HG03060 (cell line): Measurements from ENCODE around the gene PHLDA2.
"Not testable (repeated sequence)": the region's sequence is repeated elsewhere in the genome, so short reads cannot be mapped to it uniquely, and the experiment has no call there.

Experiments used
- ATAC-seq: cut with Tn5 transposase; IDR thresholded peaks from one replicate; pipeline ENCODE4 v1.9.1; 2021; ENCODE audit warnings: low read depth, moderate number of reproducible peaks; ENCODE audit not compliant: unreplicated experiment

PHLDA2 gene

GRCh38 chr11:2945757-2946287 is 16.6 kb upstream of the PHLDA2 start:
- no peak for ATAC-seq

GRCh38 chr11:2945031-2945756 is 16.0 kb upstream of the PHLDA2 start:
- no peak for ATAC-seq

GRCh38 chr11:2944530-2944929 is 15.3 kb upstream of the PHLDA2 start:
- ATAC-seq = no peak

- no peak for ATAC-seq
These were observed 14.5 kb upstream of the PHLDA2 start for GRCh38 chr11:2943711-2944118.

GRCh38 chr11:2942872-2943710 is 13.9 kb upstream of the PHLDA2 start:
- ATAC-seq = no peak

GRCh38 chr11:2942447-2942846 is 13.2 kb upstream of the PHLDA2 start:
- no peak for ATAC-seq

- ATAC-seq = no peak
These were observed 12.0 kb upstream of the PHLDA2 start for GRCh38 chr11:2940921-2941821.

- no peak for ATAC-seq
These were observed 11.1 kb upstream of the PHLDA2 start for GRCh38 chr11:2940147-2940920.

GRCh38 chr11:2938458-2939418 is 9.5 kb upstream of the PHLDA2 start:
- not testable (repeated sequence) for ATAC-seq

- ATAC-seq = not testable (repeated sequence)
These were observed 8.6 kb upstream of the PHLDA2 start for GRCh38 chr11:2937641-2938457.

GRCh38 chr11:2934611-2935239 is 5.5 kb upstream of the PHLDA2 start:
- ATAC-seq = no peak

- ATAC-seq = no peak
These were observed 4.9 kb upstream of the PHLDA2 start for GRCh38 chr11:2934021-2934550.

GRCh38 chr11:2933375-2934020 is 4.3 kb upstream of the PHLDA2 start:
- ATAC-seq = no peak

GRCh38 chr11:2932850-2933251 is 3.6 kb upstream of the PHLDA2 start:
- no peak for ATAC-seq

- ATAC-seq = no peak
These were observed 2.8 kb upstream of the PHLDA2 start for GRCh38 chr11:2931771-2932738.

GRCh38 chr11:2931420-2931746 is 2.2 kb upstream of the PHLDA2 start:
- no peak for ATAC-seq
